Measurements from ENCODE around the gene ARHGAP10. TPM values are rescaled to one million over a fixed set of nuclear protein-coding genes. Genes with fewer than 3 reads are reported as not detected.

Gene ARHGAP10
- total RNA-seq, 1 donor from 2014 or later, result 10.9 TPM

DNA sequence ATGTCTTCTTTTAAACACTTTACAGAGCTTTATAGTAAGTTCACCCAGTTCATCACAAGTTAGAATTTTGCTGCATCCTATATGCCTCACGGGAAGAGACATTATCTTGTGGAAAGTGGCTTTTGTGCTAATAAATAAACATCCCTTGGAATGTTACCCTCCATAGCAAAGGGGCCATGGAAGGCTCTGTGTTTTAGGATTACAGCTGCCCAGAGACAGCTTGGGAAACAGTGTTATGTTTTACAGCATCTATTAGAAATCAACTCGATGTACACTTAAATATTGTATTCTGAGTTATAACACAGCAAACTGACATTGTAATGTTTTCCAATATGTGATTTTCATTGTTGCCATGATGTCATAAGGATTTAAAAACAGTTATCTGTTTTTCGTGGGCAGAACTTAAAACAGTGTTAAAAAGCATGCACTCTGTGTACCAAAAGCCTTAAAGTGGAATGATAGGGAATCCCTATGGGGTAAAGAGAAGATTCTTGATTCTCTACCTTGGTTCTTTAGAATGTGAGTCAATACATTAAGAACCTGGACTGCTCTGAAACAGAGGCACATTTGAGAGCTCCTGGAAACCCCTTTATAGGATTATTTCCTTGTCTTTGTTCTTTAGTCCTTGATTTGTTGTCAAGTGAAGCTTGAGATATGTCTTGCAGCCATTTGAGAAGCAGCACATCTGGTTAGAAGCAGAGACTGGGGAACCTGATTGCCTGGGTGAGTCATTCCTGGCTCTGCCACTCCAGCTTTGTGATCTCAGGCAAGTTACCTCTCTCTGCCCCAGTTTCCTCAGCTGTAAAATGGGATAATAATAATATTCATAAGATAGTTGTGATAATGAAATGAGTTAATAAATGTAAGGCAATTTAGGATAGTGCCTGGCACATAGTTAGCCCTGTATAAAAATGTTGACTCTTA is 41.6 kb downstream of the ARHGAP10 start:
- no peak for TF ChIP-seq CTCF (conservative IDR thresholded peaks at IDR 0.05; ENCODE audit: low read depth, low read length)
- H3K4me3 ChIP-seq (ENCODE audit: low read depth, low read length), result no peak overlapping the region
- no peak for DNase-seq (ENCODE audit: low read depth)

- no peak for DNase-seq (ENCODE audit: low read depth)
- H3K4me3 ChIP-seq (ENCODE audit: low read depth, low read length), result no peak overlapping the region
- TF ChIP-seq CTCF (conservative IDR thresholded peaks at IDR 0.05; ENCODE audit: low read depth, low read length), result no peak
Observed at GRCh38 chr4:147776716-147777115, 44.8 kb downstream of the ARHGAP10 start.

DNA sequence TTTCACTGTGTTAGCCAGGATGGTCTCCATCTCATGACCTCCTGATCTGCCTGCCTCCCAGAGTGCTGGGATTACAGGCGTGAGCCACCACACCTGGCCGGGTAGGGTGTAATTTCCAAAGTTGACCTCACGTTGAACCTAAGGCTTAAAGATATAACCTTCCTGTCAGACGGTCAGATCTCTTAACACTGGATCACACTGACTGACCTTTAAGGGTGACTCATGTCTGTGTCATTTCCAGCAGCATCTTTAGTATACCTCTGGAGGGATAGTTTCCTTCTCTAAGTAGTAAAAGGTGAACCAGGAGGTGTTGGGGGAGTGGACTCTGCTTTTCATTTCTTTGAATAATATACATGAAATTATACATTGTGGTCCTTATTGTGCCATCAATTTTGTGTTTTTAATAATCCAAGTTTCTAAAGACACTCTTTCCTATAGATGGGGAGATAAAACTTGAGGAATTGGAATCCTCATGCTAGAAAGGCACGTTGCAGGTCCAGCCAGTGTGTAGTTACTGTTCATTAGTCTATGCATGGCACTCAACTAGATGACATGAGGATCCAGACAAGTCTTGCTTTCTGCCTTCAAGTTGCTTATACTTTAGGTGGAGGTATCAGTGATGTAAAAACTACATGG is 45.7 kb downstream of the ARHGAP10 start:
- TF ChIP-seq CTCF (conservative IDR thresholded peaks at IDR 0.05; ENCODE audit: low read depth, low read length), result no peak
- no peak overlapping the region for H3K4me3 ChIP-seq (ENCODE audit: low read depth, low read length)
- DNase-seq (ENCODE audit: low read depth), result no peak

DNA sequence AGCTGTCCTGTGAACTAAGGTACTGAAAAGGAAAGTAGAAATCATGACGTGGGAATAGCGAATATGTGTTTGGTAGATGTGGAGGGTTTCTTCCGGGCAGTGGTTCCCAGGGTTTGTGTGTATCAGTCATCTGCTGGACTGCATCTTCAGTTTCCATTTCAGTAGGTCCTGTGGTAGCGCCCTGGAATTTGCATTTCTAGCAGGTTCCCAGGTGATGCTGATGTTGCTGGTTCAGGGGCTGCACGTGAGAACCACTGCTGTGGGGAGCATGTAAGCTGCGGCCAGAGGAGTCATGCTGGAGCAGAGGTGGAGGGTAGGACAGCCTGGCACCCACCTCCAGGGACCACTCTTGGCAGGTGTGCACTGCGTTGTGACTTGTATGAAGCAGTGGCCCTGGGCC is 47.1 kb downstream of the ARHGAP10 start:
- no peak for DNase-seq (ENCODE audit: low read depth)
- TF ChIP-seq CTCF (conservative IDR thresholded peaks at IDR 0.05; ENCODE audit: low read depth, low read length), result no peak
- H3K4me3 ChIP-seq (ENCODE audit: low read depth, low read length), result no peak overlapping the region

DNA sequence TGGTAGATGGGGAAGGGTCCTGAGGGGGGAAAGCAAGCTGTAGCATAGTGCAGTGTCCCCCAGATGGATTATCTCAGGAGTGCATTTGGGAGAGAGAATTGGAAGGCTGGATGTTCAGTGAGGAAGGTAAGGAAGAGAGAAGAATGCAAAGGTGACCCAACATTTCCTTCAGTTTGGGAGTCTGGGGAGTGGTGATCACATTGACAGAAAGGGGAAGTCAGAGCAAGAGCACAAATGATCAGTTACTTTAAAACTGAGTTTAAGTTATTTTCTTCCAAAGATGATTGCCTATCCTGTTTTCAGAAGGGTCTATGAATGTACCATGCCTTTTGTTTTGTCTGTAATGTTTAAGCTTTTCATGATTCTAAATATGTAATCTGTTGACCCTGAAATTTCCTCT is 47.6 kb downstream of the ARHGAP10 start:
- H3K4me3 ChIP-seq (ENCODE audit: low read depth, low read length), result no peak overlapping the region
- no peak for DNase-seq (ENCODE audit: low read depth)
- no peak for TF ChIP-seq CTCF (conservative IDR thresholded peaks at IDR 0.05; ENCODE audit: low read depth, low read length)

DNA sequence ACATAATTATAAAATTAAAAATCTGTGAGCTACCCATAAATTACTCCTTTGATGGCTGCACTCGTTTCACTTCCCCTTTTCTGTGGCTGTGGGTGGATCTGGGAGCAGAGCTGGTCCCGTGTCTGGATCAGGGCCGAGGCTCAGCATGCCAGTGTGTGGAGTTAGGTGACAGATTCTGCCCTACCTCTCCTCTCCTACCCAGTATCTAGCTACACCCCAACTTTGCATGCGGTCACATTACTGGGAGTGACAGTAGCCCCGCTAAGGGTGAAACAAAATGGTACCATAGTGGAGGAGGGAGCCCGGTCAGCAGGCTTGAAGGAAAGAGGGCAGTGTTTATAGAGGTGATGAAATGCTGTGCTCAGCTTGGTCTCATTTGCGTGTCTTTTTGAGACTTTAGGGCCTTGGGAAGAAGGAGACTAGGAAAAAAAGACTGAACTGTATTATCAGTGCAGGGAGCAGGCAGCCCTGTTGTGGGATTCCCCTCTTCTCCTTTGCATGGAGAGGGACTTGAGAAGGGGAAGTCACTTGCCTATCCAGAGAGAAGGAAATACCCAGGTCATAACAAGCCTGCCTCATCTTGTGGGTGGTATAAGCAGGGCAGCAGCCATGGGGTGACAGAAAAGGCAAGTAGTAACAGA is 48.4 kb downstream of the ARHGAP10 start:
- no peak for DNase-seq (ENCODE audit: low read depth)
- TF ChIP-seq CTCF (conservative IDR thresholded peaks at IDR 0.05; ENCODE audit: low read depth, low read length), result no peak
- no peak overlapping the region for H3K4me3 ChIP-seq (ENCODE audit: low read depth, low read length)

Data from epithelial cell of proximal tubule (primary cell).